Stimulated activated naive CD8-positive, alpha-beta T cell treated with anti-CD3 and anti-CD28 coated beads, Interleukin-15, amount 100 ng/mL, for 72 hours (primary cell): Measurements from ENCODE around the gene GRK1.
"Not testable (repeated sequence)": the region's sequence is repeated elsewhere in the genome, so short reads cannot be mapped to it uniquely, and the experiment has no call there.

Experiments used
- ATAC-seq: fragments of 150-1000 bp; cut with Tn5 transposase; 2 replicates; pipeline ENCODE4 v1.10.0; 2021; ENCODE audit warnings: mild to moderate bottlenecking, moderate library complexity
- DNase-seq, 2 donors: peaks; one replicate each; pipeline ENCODE4 v3.0.0; 2021 to 2022
- H3K27ac Mint-ChIP-seq, 2 donors: one replicate each; pipeline ENCODE4 v1.8.0; 2022; ENCODE audit warnings: mild to moderate bottlenecking in 2 of 2, mixed read lengths in 2 of 2, moderate library complexity in 2 of 2
- H3K27me3 Mint-ChIP-seq: one replicate; pipeline ENCODE4 v1.8.0; 2022; ENCODE audit warnings: mixed read lengths
- H3K4me1 Mint-ChIP-seq: one replicate; pipeline ENCODE4 v1.8.0; 2022; ENCODE audit warnings: mild to moderate bottlenecking, mixed read lengths
- H3K4me3 Mint-ChIP-seq, 2 donors: one replicate each; pipeline ENCODE4 v1.8.0; 2022; ENCODE audit warnings: mild to moderate bottlenecking in 2 of 2, mixed read lengths in 2 of 2, moderate library complexity in 1 of 2
- H3K9me3 Mint-ChIP-seq, 2 donors: one replicate each; pipeline ENCODE4 v1.8.0; 2022; ENCODE audit warnings: mixed read lengths in 2 of 2

GRK1 gene

GRCh38 chr13:113724780-113725315 is 57.8 kb downstream of the GRK1 start:
- ATAC-seq: peak; percentile 95
- H3K4me3 Mint-ChIP-seq: peak overlapping the region; percentile 80 to 87
- no peaks in the 10 kb centered on the region for H3K9me3 Mint-ChIP-seq
- peaks cover 12% of the 10 kb centered on the region for H3K4me1 Mint-ChIP-seq
- peak overlapping the region in 1 of 2 donors; percentile 99 for H3K27ac Mint-ChIP-seq
- H3K27me3 Mint-ChIP-seq: peaks cover 18% of the 10 kb centered on the region
- peak; percentile 91 to 94 for DNase-seq

- H3K9me3 Mint-ChIP-seq, ATAC-seq: not testable (repeated sequence)
- peak; percentile 60 to 68 for DNase-seq
- peak overlapping the region in 1 of 2 donors; percentile 99 for H3K27ac Mint-ChIP-seq
- peak overlapping the region; percentile 80 to 87 for H3K4me3 Mint-ChIP-seq
- peaks cover 12% of the 10 kb centered on the region for H3K4me1 Mint-ChIP-seq
- H3K27me3 Mint-ChIP-seq: peaks cover 24% of the 10 kb centered on the region
These were observed 58.5 kb downstream of the GRK1 start for GRCh38 chr13:113725329-113726105.

- peak overlapping the region; percentile 39 to 80 for H3K4me3 Mint-ChIP-seq
- peaks cover 30% of the 10 kb centered on the region for H3K27me3 Mint-ChIP-seq
- peak overlapping the region in 1 of 2 donors; percentile 74 for H3K27ac Mint-ChIP-seq
- peaks cover 12% of the 10 kb centered on the region for H3K4me1 Mint-ChIP-seq
- DNase-seq: peak; percentile 37 to 41
- ATAC-seq, H3K9me3 Mint-ChIP-seq: not testable (repeated sequence)
These were observed 59.2 kb downstream of the GRK1 start for GRCh38 chr13:113726106-113726821.

- H3K27me3 Mint-ChIP-seq: peaks cover 33% of the 10 kb centered on the region
- DNase-seq (no peak), ATAC-seq (no peak)
- no peaks in the 10 kb centered on the region for H3K9me3 Mint-ChIP-seq
- H3K4me1 Mint-ChIP-seq: peaks cover 12% of the 10 kb centered on the region
- peak overlapping the region in 1 of 2 donors; percentile 27 for H3K27ac Mint-ChIP-seq
- H3K4me3 Mint-ChIP-seq: peak overlapping the region in 1 of 2 donors; percentile 13
These were observed 60.0 kb downstream of the GRK1 start for GRCh38 chr13:113726961-113727411.

- H3K27ac Mint-ChIP-seq: no peak overlapping the region
- no peak for ATAC-seq
- H3K4me3 Mint-ChIP-seq: no peak overlapping the region
- DNase-seq: no peak
- H3K9me3 Mint-ChIP-seq: no peaks in the 10 kb centered on the region
- H3K27me3 Mint-ChIP-seq: peaks cover 39% of the 10 kb centered on the region
- peaks cover 12% of the 10 kb centered on the region for H3K4me1 Mint-ChIP-seq
These were observed 61.6 kb downstream of the GRK1 start for GRCh38 chr13:113728571-113729054.

- DNase-seq (no peak), ATAC-seq (no peak)
- peaks cover 8% of the 10 kb centered on the region for H3K4me1 Mint-ChIP-seq
These were observed 62.4 kb downstream of the GRK1 start for GRCh38 chr13:113729187-113730019.

GRCh38 chr13:113730258-113730691 is 63.3 kb downstream of the GRK1 start:
- no peak overlapping the region for H3K4me3 Mint-ChIP-seq
- peaks cover 39% of the 10 kb centered on the region for H3K27me3 Mint-ChIP-seq
- DNase-seq (no peak), ATAC-seq (no peak)
- no peaks in the 10 kb centered on the region for H3K4me1 Mint-ChIP-seq
- no peaks in the 10 kb centered on the region for H3K9me3 Mint-ChIP-seq
- H3K27ac Mint-ChIP-seq: no peak overlapping the region

More at GRCh38 chr13:113729187-113730019, 62.4 kb downstream of the GRK1 start:
- Mint-ChIP-seq H3K9me3 (no peaks in the 10 kb centered on the region), H3K4me3 (no peak overlapping the region), H3K27me3 (peaks cover 39% of the 10 kb centered on the region), H3K27ac (no peak overlapping the region)

GRCh38 chr13:113730831-113731191 is 63.8 kb downstream of the GRK1 start:
- ATAC-seq: peak; percentile 12
- no peak overlapping the region for H3K4me3 Mint-ChIP-seq
- DNase-seq: no peak
- no peaks in the 10 kb centered on the region for H3K4me1 Mint-ChIP-seq
- no peaks in the 10 kb centered on the region for H3K9me3 Mint-ChIP-seq
- H3K27ac Mint-ChIP-seq: no peak overlapping the region
- peaks cover 39% of the 10 kb centered on the region for H3K27me3 Mint-ChIP-seq

- peaks cover 39% of the 10 kb centered on the region for H3K27me3 Mint-ChIP-seq
- no peaks in the 10 kb centered on the region for H3K9me3 Mint-ChIP-seq
- no peak overlapping the region for H3K4me3 Mint-ChIP-seq
- no peak for DNase-seq
- no peak overlapping the region for H3K27ac Mint-ChIP-seq
- no peaks in the 10 kb centered on the region for H3K4me1 Mint-ChIP-seq
- ATAC-seq: no peak
These were observed 64.5 kb downstream of the GRK1 start for GRCh38 chr13:113731192-113732175.

- no peak overlapping the region for H3K4me3 Mint-ChIP-seq
- H3K4me1 Mint-ChIP-seq: no peaks in the 10 kb centered on the region
- DNase-seq (no peak), ATAC-seq (no peak)
- peaks cover 39% of the 10 kb centered on the region for H3K27me3 Mint-ChIP-seq
- no peaks in the 10 kb centered on the region for H3K9me3 Mint-ChIP-seq
- H3K27ac Mint-ChIP-seq: no peak overlapping the region
These were observed 65.3 kb downstream of the GRK1 start for GRCh38 chr13:113732176-113732960.

GRCh38 chr13:113732961-113733950 is 66.2 kb downstream of the GRK1 start:
- DNase-seq (no peak), ATAC-seq (no peak)
- H3K9me3 Mint-ChIP-seq: no peaks in the 10 kb centered on the region
- H3K4me3 Mint-ChIP-seq: no peak overlapping the region
- peaks cover 37% of the 10 kb centered on the region for H3K27me3 Mint-ChIP-seq
- H3K4me1 Mint-ChIP-seq: no peaks in the 10 kb centered on the region
- H3K27ac Mint-ChIP-seq: no peak overlapping the region

GRCh38 chr13:113734099-113734825 is 67.2 kb downstream of the GRK1 start:
- Mint-ChIP-seq H3K4me1 (no peaks in the 10 kb centered on the region), H3K27ac (no peak overlapping the region), H3K27me3 (peaks cover 30% of the 10 kb centered on the region), H3K9me3 (no peaks in the 10 kb centered on the region), H3K4me3 (no peak overlapping the region)
- DNase-seq (no peak), ATAC-seq (no peak)
